Cardiac ventricle fibroblast (primary cell): ENCODE measurements around the gene PCAT7. TPM values are rescaled to one million over a fixed set of nuclear protein-coding genes. Genes with fewer than 3 reads are reported as not detected.

Source experiments
- total RNA-seq: library from RNA; depleted of rRNA; stranded (reverse); fragments of >200 nt; gene quantifications from 2 replicates; pipeline ENCODE4 v1.2.3, GENCODE V29; 2015

The PCAT7 gene
- not detected in 2 replicates for total RNA-seq

DNA sequence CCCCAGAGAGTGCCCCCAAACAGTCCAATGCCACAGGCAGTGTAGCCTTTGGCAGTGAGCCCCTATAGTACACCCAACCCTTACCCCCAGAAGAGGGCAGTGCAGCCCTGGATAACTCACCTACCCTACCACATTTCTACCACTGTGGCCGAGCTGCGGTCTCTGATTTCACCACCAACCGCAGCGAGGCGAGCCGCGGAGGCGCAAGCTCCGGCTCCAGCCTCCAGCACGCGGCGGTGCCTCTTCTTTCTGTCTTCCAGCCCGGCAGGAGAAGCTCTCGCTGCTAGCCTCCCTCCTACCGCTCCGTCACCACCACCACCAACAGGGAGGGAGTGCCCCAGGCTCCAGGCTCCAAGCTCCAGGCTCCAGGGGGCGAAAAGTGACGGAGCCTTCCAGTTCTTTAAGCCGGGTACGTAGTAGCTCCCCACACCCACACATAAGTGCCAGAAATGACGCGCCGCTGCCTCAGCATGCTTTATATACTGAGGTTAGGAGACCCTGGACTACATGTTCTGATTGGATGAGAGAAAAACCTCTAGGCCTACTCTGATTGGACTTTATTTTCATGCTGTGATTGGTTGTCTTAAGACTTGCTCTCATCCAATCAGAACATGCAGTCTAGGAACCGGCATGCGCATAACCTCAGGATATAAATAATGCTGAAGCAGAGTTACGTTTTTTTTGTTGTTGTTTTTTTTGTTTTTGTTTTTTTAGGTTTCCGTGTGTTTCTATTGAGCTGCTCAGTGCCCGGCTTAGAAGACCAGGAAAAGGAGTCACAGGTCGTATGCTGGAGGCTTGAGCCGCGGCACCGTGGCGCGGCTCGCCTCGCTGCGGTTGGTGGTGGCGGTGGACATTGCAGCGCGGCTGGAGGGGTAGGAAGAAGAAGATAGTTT lies at the start of gene PCAT7:
TSS of gene PCAT7 (plus strand) at position 645 of the 893 bp plus-strand sequence.

DNA sequence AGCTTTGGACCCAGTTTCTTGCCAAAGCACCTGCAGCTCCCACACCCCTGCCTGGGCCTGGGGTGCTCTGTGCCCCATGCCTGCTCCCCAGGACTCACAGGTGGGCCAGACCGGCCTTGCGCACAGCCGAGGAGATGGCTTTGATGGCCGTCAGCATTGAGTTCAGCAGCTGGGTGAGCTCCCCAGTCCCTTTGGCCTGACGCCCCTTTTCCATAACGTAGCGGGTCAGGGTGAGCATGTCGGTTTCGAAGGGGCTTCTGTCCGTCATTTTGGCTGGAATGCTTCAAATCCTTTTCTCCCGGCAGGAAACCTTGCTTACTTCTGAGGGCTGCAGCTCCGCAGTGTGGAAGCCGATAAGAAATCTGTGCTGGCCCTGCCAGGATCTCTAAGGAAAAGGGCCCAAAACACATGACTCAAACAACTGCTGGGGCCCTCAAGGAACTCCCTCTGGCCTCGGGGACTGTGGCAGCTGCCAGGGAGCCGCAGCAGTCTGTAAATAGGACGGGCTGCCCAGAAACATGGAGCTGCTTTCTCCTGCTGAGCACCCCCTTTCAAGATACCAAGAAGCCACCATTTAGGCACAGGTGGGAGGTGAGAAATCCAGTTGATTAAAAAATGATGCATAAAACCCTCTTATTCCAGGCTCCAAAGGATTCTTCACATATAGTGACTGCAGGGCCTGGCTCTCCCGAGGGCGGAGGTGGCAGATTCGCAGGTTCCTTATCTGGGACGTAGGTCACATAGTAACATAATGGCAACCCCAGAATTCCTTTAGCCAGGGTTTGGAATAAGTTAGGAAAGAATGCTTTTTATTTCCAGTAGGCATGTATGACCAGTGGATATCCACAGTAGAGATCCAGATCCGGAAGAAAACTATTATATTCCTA lies 38.8 kb downstream of the PCAT7 start, which contains the start of gene FBP2:
TSS of gene FBP2 (minus strand) at position 366 of the 887 bp plus-strand sequence. CDS start at position 268, 98 bp downstream.

Other genes starting within 250 kb of the PCAT7 start
- gene NUTM2F, start 226.4 kb upstream of the PCAT7 start, total RNA-seq, result not detected in 2 replicates
- not detected in 2 replicates for gene FBP2, start 38.7 kb downstream of the PCAT7 start, total RNA-seq
- gene FBP1, start 84.4 kb downstream of the PCAT7 start, total RNA-seq, result not detected in 2 replicates
- 27.8 and 33.9 TPM in 2 replicates for gene AOPEP, start 171.6 kb downstream of the PCAT7 start, total RNA-seq